DMS53 (cell line): ENCODE data around the gene RGS6.

Source experiments
- DNase-seq: peaks from one replicate; lab custom pipeline; 2025; lab: John Stamatoyannopoulos, UW

RGS6 gene

DNA sequence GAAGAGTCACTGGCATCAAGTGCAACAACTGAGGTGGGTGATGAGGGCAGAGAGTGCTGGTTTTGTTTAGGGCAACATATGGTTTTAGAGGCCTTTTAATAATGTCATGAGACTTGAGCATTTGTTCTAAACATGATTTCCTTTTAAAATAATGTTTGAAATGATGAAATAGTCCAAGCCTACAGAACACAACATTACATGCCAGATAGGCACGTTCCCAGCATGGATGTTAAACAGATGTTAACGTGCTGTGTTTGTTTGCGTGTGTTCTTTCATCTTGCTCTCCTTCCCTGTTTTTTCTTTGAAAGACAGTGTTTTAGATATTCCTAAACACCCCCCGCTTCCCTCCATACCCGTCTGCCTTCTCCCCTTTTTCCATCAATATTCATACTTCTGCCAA lies 82.3 kb downstream of the RGS6 start:
- DNase-seq, result no peak

DNA sequence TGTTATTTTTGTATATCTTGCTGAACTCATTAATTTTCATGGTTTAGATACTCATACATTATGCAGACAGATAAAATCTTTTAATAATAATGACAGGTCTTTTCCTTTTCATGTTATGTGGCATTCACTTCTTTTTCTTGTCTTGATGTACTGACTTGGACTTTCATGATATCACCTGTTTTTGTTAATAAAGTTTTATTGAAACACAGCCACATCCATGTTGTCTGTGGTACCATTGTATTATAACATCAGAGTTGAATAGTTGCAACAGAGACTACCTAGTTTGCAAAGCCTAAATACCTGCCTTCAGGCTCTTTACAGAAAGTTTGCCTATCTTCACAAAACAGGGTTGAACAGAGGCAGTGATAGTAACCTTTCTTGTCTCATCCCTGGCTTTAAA lies 85.1 kb downstream of the RGS6 start:
- no peak for DNase-seq

DNA sequence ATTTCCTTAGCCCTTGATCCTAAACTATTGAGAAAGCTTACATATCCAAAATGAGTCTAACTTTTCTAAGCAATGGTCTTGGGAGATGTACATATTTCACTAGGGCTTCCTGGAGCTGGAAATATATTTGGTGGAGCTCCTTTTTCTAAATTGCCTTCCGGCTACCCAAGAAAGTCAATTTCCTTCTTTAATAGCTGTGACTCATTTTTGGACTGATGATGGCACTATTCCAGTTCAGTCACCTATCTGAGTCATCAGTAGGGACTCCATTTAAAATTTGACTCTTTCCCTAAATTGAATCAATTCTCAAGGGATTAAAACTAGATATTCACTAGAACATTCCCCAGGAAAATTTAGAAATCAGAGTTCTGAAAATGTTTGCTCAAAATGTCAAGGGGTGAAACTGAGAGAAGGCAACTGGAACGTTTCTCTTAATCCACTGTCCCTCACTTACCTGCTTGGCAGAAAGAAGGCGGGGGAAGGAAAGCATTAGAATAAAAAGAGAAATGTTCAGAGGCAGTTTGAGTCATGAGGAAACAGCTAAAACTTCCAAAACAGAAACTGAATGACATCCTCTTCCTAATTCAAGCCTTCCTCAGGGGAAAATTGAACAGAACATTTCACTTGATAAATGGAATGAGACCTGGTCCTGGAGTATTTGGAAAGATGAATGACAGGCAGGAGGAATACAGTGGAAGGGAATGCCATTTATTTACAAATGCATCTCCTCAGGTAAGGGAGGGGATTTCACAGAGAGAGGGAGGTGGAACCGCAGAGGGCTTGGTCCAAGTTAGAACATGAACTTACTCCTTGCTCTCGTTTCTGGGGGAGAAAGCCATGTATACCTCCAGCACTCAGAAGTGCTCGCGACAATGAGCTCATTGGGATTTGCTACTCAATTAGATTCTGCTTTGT lies 91.2 kb downstream of the RGS6 start:
- no peak for DNase-seq

DNA sequence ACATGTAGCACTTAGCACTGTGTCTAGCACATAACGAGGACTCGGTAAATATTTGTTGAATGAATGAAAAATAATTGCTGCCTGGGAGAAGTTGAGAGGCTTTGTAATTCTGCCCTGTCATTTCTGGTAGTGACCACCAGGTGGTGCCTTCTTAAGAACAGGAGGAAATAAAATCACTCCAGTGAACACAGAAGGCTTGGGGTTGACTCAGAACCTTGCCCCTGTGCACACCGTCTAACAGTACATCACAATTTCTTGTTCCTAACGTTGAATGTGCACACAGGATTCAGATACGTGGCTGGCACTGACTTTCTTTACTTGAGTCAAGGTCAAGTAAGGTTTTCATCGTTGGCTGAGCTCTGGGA lies 91.8 kb downstream of the RGS6 start:
- peak; percentile 56 for DNase-seq

DNA sequence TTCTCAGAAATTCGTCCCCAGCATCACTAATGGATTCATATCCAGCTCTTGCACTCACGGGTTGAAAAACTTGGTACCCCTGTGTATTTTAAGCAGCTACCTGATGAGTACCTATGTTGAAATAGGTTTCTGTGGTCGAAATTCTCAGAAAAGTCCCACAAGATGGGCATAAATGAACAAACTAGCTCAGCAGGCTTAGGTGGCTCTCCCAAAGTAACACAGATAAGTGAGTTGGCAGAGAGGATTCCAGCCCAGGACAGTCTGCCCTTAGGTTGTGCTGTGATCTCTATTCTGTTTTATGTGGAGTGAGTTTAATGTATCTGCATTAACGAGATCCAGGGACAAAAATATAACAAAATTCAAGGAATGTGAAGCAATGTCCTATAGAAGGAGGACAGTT lies 92.3 kb downstream of the RGS6 start:
- DNase-seq, result no peak

DNA sequence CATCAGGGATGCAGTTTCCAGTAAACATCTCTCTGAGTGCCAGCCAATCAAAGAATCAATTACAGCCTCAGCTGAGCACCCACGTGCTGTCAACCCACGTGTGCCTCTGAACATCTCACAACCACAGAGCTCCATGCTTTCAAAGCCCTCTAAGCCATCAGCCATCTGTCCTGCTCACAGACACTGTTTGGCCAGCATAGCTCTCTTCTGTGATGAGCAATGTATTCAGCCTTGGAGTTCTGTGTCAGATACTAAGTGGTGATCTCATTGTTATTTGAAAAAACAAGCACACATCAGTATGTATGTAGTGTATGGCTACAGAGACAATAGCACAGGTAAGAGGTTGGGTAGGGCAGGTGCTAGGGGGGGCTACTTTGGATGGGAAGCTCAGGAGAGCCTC lies 94.3 kb downstream of the RGS6 start:
- no peak for DNase-seq

DNA sequence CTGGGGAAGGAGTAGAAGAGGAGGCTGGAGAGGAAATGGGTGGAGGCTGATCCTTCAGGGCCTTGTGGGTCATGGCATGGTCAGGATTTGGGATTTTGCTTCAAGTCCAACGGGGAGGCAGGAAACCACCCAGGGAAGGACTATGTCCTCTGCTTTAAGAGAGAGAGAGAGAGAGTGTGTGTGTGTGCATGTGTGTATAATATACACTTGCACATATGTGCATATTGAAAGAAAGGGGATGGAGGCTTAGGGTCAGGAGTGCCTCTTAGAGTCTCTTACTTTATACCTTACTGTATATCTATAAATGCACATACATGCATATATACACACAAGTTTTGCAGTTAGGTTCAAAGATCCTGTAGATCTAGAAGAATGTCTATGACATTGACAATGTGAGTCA lies 94.8 kb downstream of the RGS6 start:
- no peak for DNase-seq

DNA sequence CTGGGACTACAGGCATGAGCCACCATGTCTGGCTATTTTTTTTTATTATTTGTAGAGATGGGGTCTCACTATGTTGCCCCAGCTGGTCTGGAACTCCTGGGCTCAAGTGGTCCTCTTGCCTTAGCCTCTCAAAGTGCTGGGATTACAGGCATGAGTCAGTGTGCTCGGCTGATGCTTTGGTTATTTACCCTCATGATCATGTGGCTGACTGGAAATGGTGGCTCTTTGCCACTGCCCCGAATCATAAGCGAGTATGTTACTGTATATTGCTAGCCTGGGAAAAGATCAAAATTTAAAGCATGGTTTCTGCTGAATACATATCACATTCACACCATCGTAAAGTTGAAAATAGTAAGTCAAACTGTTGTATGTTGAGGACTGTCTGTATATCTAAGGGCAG lies 101.1 kb downstream of the RGS6 start:
- DNase-seq, result no peak

DNA sequence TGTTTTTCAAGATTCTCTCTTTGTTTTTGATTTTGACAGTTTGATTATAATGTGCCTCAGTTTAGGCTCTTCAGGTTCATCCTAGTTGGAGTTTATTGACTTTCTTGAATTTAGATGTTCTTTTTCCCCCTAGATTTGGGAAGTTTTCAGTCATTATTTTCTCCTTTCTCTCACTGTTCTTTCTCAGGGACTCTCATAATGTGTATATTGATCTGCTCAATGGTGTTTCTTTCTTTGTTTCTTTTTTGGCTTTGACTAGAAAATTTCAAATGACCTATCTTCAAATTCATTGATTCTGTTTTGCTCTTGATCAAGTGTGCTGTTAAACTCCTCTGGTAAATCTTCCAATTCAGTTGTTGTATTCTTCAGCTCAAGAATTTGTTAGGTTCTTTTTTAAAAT lies 108.3 kb downstream of the RGS6 start:
- DNase-seq, result no peak

DNA sequence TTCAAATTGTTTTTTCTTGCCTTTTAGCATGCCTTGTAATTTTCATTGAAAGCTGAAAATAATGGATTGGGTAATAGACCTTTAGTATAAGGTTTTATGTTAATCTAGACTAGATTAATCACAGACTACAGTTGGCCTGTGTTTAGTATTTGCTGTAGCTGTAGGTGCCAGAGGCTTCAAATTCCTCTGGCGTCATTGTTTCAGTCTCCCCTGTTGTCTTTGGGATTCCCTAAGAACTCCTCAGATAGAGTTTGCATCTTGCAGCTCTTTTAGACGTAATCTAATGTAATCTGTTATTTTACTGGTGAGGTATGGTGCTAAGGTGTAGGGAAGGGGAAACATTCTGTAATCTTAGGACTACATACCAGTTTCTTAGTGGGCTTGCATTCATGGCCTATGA lies 113.0 kb downstream of the RGS6 start:
- DNase-seq, result no peak

DNA sequence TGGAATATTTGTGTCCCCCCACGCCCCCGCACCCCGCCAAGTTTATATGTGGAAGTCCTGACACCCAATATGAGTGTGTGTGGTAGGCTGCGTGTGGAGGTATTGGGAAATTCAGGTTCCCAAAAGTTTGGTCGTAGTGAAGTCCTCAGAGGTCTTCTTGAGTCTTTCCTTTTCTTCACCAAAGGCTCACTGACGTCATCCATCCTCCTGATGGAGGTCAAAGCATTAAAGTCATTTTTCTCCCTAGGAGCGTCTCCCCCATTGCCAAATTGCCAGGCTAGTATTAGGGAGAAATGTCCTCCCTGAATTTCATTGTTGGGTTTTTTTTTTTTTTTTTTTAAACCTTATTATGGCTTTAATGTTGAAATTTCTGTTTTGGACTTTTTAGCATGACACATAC lies 113.7 kb downstream of the RGS6 start:
- DNase-seq, result no peak

DNA sequence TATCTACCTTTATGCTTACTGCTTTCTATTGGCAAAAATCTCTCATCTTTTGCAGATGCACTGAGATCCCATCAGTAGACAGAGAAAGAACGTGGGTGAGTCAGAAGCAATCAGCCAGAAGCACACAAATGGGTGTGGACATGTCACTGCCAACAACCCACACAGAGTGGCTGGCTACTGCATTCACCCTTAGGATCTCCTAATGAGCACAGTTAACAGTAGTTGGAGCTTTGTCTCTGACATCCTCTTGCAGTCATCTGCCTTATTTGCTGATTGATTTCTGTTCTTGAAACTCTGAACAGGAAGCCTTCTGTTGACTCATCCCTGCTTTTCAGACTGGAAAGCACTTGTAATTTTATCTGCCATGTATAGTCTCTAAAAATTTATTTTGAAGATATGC lies 117.2 kb downstream of the RGS6 start:
- DNase-seq, result no peak

DNA sequence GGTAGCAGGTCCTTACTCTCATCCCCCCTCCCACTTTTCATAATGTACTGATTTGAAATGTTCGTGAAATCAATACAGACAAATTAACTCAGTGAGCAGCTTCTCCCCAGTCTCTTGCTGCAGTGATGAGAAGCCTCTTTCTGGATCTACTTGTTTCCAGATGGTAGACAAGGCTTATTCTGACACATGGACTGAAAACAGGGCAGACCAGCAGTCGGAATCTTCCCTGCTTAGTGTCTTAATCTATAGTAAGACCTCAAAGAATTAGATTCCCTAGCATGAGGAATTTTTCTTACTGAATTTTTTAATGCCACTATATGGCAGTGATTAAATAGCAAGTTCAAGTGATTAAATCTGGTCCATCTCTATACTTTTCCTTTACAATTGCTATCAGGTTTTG lies 120.1 kb downstream of the RGS6 start:
- DNase-seq, result no peak

DNA sequence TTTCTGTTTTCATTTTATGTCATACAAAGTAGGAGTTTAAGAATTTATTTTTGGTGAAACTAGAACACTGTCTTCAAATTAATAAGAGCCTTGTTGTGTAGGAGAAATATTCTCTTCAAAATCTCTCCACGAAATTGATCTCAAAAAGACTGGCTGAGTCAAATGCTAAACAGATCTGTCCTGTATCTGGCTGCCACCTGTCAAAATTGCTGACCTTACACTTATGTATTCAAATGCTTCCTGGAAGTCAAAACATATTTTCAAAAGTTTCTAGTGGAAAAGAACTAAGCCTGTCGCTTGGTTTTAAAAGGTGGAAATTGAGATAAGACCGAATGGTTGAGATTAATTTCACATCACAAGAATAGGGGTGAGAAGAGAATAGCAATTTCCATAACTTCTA lies 121.4 kb downstream of the RGS6 start:
- DNase-seq, result no peak

DNA sequence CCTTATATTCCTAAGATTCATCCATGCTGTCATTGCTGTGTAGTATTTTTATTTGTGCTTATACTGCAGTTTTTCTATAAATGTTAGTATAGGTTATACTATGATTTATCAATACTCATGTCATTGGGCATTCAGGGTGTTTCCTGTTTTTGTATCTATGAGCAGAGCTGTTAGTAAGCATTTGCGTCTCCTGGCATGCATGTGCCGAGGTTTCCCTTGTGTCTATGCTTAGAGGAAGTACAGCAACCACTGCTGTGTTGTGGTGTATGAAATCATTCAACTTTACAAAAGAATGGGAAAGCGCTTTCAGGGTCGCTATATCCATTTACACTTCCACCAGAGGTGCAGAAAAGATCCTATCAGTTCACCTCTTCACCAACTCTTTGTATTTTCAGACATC lies 122.7 kb downstream of the RGS6 start:
- DNase-seq, result no peak

DNA sequence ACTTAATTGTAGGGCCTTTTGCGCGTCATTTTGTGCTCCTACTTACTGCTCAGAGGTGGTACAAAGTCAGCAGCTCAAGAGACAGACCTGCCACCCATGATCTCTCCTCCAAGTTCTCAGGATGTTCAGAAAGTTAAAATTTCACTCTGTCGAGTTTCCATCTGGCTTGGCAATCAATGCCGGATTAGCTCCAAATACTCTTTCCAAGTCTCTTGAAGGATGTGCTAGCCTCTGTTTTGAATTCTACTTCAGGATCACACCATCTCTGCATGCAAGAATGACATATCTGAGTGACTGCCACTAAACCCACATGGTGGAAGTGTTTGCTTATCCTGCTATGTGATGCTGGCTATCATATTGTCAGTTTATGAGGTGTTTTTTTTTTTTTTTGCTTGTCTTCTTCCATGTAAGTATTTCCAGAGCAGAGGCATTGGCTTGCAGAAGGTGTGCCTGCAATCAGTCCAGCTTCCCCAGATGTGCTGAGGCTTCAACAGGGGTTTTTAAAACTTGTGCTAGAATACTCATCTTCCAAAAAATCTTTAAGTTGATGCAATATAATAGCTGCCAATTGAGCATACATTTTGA lies 125.6 kb downstream of the RGS6 start:
- no peak for DNase-seq

DNA sequence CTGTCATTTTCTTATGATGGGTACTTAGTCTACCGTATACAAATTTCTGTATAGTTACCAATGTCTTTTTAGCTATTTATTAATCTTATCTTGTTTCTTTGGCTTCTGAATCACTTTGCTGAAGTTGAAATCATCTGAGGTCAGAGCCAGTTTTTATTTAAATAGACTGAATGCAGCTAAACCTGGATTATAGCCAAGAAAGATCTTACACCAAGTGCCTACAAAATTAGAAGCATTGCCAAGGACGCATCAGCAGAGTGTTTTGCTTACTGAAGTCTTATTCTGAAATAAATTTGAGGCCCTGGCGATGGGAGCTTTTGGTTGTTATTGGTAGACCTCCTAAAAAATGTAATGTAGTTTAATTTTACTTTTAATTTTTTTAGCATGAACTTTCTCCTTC lies 128.2 kb downstream of the RGS6 start:
- DNase-seq, result no peak

DNA sequence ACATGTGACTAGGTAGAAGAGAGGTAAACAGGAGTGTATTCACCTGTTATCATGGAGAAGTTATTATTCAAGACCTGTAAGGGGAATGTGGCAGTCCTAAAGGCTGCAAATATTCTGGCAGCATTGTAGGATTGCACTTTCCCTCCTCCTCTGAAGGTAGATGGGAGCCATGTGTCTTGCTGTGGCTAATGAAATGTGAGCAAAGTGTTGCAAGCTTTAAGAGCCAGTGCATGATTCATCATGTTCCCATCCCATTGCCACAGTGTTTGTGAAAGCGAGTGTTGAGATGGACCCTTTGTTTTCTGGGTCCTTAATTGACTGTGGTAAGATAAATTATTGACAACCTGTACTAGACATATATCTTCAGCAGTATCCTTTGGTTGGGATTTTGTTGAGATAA lies 128.7 kb downstream of the RGS6 start:
- DNase-seq, result no peak

DNA sequence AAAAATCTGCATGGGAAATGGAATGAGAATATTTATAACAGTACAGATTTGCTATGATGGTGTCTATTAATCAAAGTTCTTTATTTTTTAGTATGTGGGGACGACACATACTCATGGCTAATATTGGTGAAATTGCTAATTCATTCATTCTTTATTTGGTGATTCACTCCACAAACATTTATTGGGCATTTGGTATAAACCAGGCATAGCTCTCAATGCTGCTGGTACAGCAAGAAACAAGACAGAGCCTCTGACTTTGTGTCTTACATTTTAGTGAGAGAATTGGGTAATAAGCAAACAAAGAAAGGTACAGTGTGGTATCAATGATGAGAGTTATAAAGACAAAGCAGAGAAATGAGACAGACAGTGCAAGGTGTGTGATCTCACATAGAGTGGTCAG lies 129.5 kb downstream of the RGS6 start:
- no peak for DNase-seq

DNA sequence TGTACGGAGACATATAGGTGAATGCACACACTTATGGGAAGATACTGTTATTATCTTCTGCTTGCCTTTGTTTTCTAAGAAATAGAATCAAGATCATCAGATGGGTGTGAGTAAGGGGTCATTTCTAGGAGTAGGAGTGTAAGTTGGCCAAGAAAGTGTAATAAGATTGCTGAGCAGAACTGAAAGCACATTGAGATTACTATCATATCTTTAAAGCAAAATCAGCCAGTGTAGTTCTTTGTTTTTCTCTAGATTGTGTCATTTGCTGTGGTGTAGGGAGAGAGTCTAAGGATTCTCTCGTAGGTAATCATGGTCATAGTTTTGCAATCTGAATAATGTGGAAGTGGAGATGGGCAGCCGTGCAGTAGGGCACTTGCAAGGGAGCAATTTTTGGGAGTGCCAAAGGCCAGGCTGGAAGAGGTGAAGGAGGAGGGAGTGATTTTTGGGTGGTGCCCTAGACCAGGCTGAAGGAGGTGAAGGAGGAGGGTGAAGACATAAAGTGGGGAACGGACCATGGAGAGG lies 131.6 kb downstream of the RGS6 start:
- DNase-seq, result no peak

DNA sequence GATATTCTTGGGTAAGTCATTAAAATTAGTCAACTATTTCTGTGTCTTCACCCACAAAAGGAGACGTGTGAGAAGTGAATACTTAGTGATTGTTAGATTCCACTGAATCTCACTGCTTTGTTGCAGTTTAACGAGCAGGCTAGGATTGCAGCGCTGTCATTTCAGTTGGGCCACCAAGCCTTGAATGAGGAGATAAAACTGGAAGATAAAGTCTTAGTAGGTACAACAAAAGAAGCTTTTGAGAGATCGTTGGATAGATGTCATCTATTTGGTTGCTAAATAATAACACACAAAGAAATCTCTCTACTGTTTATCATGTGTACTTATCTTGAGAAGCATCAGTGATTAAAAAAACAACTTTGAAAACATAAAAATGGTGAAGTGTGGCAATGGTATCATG lies 132.3 kb downstream of the RGS6 start:
- no peak for DNase-seq

DNA sequence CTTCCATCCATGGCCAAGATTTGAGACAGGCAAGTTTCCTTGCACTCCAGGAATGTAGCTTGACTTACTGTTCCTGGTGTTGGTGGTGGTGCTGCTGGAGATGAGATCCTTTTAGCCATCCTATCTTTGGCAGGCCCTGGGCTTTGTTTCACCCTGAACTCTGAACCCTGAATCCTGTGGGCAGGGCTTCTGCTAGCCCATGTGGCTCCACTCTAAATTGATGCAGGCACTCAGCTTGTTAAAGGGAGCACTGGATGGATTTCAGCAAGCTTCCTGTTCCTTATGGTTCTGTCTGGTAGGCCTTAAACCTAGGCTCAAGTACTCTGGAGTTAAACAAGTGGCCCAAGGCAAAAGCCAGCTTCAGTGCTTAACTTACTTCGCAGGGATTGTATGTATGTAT lies 138.2 kb downstream of the RGS6 start:
- no peak for DNase-seq

DNA sequence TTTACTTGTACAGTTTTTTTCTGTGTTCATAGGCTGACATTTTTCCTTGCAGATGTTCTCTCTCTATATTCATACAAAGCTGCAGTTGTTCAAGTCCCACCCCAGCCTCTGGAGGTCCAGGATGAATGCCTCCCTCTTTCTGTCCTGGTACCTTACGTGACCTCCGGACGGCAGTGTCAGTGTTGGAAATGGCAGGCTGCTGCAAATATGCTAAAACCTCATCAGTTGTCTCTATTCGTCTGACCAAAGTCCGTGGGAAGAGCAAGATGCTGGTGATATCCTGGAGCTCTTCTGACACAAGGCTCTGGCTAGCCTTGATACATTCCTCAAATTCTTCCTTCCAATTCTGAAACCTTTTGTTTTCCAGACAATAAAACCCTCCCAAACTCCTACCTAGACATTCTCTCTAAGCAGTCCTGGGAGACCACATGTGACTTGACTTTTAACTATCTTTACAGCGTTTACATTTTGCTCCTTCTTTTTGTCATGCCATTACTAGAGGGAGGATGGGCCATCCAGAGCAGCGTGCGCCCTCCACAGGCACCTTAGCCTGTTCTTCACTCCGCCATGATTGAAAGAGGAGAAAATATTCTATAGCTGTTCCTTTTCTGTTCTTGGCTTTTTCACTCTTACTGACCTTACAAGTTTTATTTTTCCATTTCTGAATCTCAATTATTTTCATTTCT lies 143.6 kb downstream of the RGS6 start:
- DNase-seq, result no peak
